ENCODE results near the gene PNP.

Gene PNP

GRCh38 chr14:20469242-20469889 is at the start of gene PNP:
TSS of gene PNP (plus strand) at chr14:20469406. CDS start at chr14:20469525, 119 bp downstream.
- H3K4me3 ChIP-seq (ENCODE audit: low read depth, low read length) = peak within 1 kb of the TSS; percentile 75
- no peak for TF ChIP-seq CTCF (IDR thresholded peaks at IDR 0.05; ENCODE audit: low read depth, low read length)
- DNase-seq (ENCODE audit: low read depth, low spot score) = peak; percentile 82
- in situ Hi-C loops (cut with HindIII; ENCODE audit: low sequenced_read_pairs) = no loop called here

GRCh38 chr14:20419419-20419818 is 49.8 kb upstream of the PNP start:
- TF ChIP-seq CTCF (IDR thresholded peaks at IDR 0.05; ENCODE audit: low read depth, low read length) = no peak
- in situ Hi-C loops (cut with HindIII; ENCODE audit: low sequenced_read_pairs) = no loop called here
- no peak overlapping the region for H3K4me3 ChIP-seq (ENCODE audit: low read depth, low read length)
- DNase-seq (ENCODE audit: low read depth, low spot score) = no peak

GRCh38 chr14:20421267-20421666 is 47.9 kb upstream of the PNP start:
- TF ChIP-seq CTCF (IDR thresholded peaks at IDR 0.05; ENCODE audit: low read depth, low read length) = no peak
- H3K4me3 ChIP-seq (ENCODE audit: low read depth, low read length) = no peak overlapping the region
- no peak for DNase-seq (ENCODE audit: low read depth, low spot score)
- in situ Hi-C loops (cut with HindIII; ENCODE audit: low sequenced_read_pairs) = no loop called here

- no peak for TF ChIP-seq CTCF (IDR thresholded peaks at IDR 0.05; ENCODE audit: low read depth, low read length)
- no peak overlapping the region for H3K4me3 ChIP-seq (ENCODE audit: low read depth, low read length)
- in situ Hi-C loops (cut with HindIII; ENCODE audit: low sequenced_read_pairs) = no loop called here
- DNase-seq (ENCODE audit: low read depth, low spot score) = no peak
These were observed 46.3 kb upstream of the PNP start for GRCh38 chr14:20422886-20423285.

GRCh38 chr14:20424851-20425250 is 44.4 kb upstream of the PNP start:
- DNase-seq (ENCODE audit: low read depth, low spot score) = no peak
- no peak overlapping the region for H3K4me3 ChIP-seq (ENCODE audit: low read depth, low read length)
- no peak for TF ChIP-seq CTCF (IDR thresholded peaks at IDR 0.05; ENCODE audit: low read depth, low read length)
- in situ Hi-C loops (cut with HindIII; ENCODE audit: low sequenced_read_pairs) = no loop called here

- in situ Hi-C loops (cut with HindIII; ENCODE audit: low sequenced_read_pairs) = no loop called here
- TF ChIP-seq CTCF (IDR thresholded peaks at IDR 0.05; ENCODE audit: low read depth, low read length) = no peak
- H3K4me3 ChIP-seq (ENCODE audit: low read depth, low read length) = no peak overlapping the region
- DNase-seq (ENCODE audit: low read depth, low spot score) = peak; percentile 66
These were observed 41.8 kb upstream of the PNP start for GRCh38 chr14:20427231-20428009.
